GM12878 (cell line): Measurements from ENCODE around the gene GDE1. TPM values are rescaled to one million over a fixed set of nuclear protein-coding genes. Genes with fewer than 3 reads are reported as not detected.
A peak's percentile ranks its signal among the peaks of the same experiment; 100 is the strongest.

ENCODE experiments used
- ATAC-seq: fragments of 200-7000 bp; cut with Tn5 transposase; 3 replicates; pipeline ENCODE4 v1.9.1; 2020; ENCODE audit warnings: mild to moderate bottlenecking, moderate library complexity
- BruUV-seq: library from RNA; stranded (reverse); fragments of 400-500 nt; replicated peaks from 2 replicates; lab custom pipeline; 2021; lab: Mats Ljungman, UMichigan
- CTCF ChIA-PET: fragments of 300-600 bp; sonication (Branson Sonifier 250); formaldehyde crosslinking; extraction: SDS; loops from one replicate; lab custom pipeline; 2021; ENCODE audit warnings: inconsistent platforms; lab: Yijun Ruan, JAX
- POLR2A ChIA-PET: fragments of 350-600 bp; formaldehyde crosslinking; extraction: SDS; loops from one replicate; lab custom pipeline; 2021; ENCODE audit warnings: inconsistent platforms; lab: Charles Lee
- RAD21 ChIA-PET: fragments of 300-600 bp; sonication (Branson Sonifier 250); formaldehyde crosslinking; loops from one replicate; lab custom pipeline; 2023; ENCODE audit warnings: antibody characterized with exemption; ENCODE audit not compliant: unreplicated experiment; lab: Charles Lee
- SMC1A ChIA-PET: fragments of 300-600 bp; sonication (Branson Sonifier 250); formaldehyde crosslinking; loops from one replicate; lab custom pipeline; 2023; ENCODE audit not compliant: unreplicated experiment, uncharacterized antibody; lab: Charles Lee
- DNase-seq: peaks from one replicate; pipeline ENCODE4 v3.0.0-alpha.2; 2011; ENCODE audit warnings: low read depth, low spot score
- FAIRE-seq: peaks from 3 replicates; lab custom pipeline; 2011; peaks lifted over from hg19 to GRCh38; lab: Jason Lieb, UNC
- H2AFZ ChIP-seq: 2 replicates; pipeline ENCODE4 v1.6.0; 2011; ENCODE audit warnings: low read depth, low read length, control low read depth; ENCODE audit not compliant: control insufficient read depth
- H3K27ac ChIP-seq: 2 replicates; pipeline ENCODE4 v1.5.1; 2011; ENCODE audit warnings: control low read depth; ENCODE audit not compliant: control insufficient read depth, insufficient read depth
- H3K27me3 ChIP-seq, 2 experiments: replicated peaks in 1 of 2; 2 replicates each; pipeline versions ENCODE4 v1.6.0 to v1.6.1; 2011; ENCODE audit warnings: low read length in 1 of 2; ENCODE audit not compliant: control insufficient read depth in 2 of 2, insufficient read depth in 2 of 2
- H3K36me3 ChIP-seq, 2 experiments: 2 replicates each; pipeline ENCODE4 v1.5.1; 2011; ENCODE audit warnings: low read length in 1 of 2; ENCODE audit not compliant: control insufficient read depth in 2 of 2, insufficient read depth in 2 of 2
- H3K4me1 ChIP-seq: 2 replicates; pipeline ENCODE4 v1.6.1; 2011; ENCODE audit warnings: mild to moderate bottlenecking, low read length, moderate library complexity, mixed read lengths; ENCODE audit not compliant: control insufficient read depth, insufficient read depth
- H3K4me2 ChIP-seq: 2 replicates; pipeline ENCODE4 v1.6.0; 2011; ENCODE audit warnings: control low read depth; ENCODE audit not compliant: control insufficient read depth, insufficient read depth
- H3K4me3 ChIP-seq: fragments of 200-600 bp; sonication (generic); 2 replicates; pipeline ENCODE4 v1.5.1; 2016
- H3K79me2 ChIP-seq: 2 replicates; pipeline ENCODE4 v1.6.0; 2011; ENCODE audit warnings: low read length; ENCODE audit not compliant: control insufficient read depth, insufficient read depth
- H3K9ac ChIP-seq: 2 replicates; pipeline ENCODE4 v1.8.0; 2011; ENCODE audit warnings: low read length, control low read depth, mixed read lengths; ENCODE audit not compliant: control insufficient read depth, insufficient read depth
- H3K9me3 ChIP-seq: replicated peaks from 3 replicates; pipeline ENCODE4 v1.5.1; 2011; ENCODE audit warnings: mild to moderate bottlenecking, low read length; ENCODE audit not compliant: control insufficient read depth, insufficient read depth
- H4K20me1 ChIP-seq: 2 replicates; pipeline ENCODE4 v1.6.0; 2011; ENCODE audit not compliant: control insufficient read depth, insufficient read depth
- ATF2 ChIP-seq: IDR thresholded peaks from 2 replicates; pipeline ENCODE4 v1.6.1; 2012; ENCODE audit warnings: low read length, inconsistent platforms
- EZH2 ChIP-seq: IDR thresholded peaks from 2 replicates; pipeline ENCODE4 v1.6.1; 2012; ENCODE audit warnings: low read depth, mild to moderate bottlenecking, control low read depth, inconsistent platforms, low read length, borderline replicate concordance; ENCODE audit not compliant: control insufficient read depth
- FOXM1 ChIP-seq: IDR thresholded peaks from 2 replicates; pipeline ENCODE4 v1.6.1; 2012; ENCODE audit warnings: low read depth, mild to moderate bottlenecking, inconsistent platforms, low read length, moderate library complexity
- HDGF ChIP-seq: fragments of 450-650 bp; IDR thresholded peaks from 2 replicates; pipeline ENCODE4 v1.6.1; 2016; ENCODE audit warnings: antibody characterized with exemption
- KDM1A ChIP-seq: fragments of 200-600 bp; sonication (generic); IDR thresholded peaks from 2 replicates; pipeline ENCODE4 v1.6.1; 2016; ENCODE audit warnings: borderline replicate concordance
- LARP7 ChIP-seq: fragments of 450-650 bp; IDR thresholded peaks from 2 replicates; pipeline ENCODE4 v1.6.1; 2017; ENCODE audit warnings: mild to moderate bottlenecking
- NBN ChIP-seq: fragments of 450-650 bp; IDR thresholded peaks from 2 replicates; pipeline ENCODE4 v1.6.1; 2016
- PBX3 ChIP-seq: IDR thresholded peaks from 2 replicates; pipeline ENCODE4 v1.6.1; 2011; ENCODE audit warnings: mild to moderate bottlenecking, low read depth, low read length, moderate library complexity; ENCODE audit not compliant: insufficient replicate concordance
- SUZ12 ChIP-seq: fragments of 200-600 bp; sonication (generic); IDR thresholded peaks from one replicate; pipeline ENCODE4 v1.6.1; 2018; ENCODE audit warnings: antibody characterized with exemption, mild to moderate bottlenecking; ENCODE audit not compliant: unreplicated experiment
- TAF1 ChIP-seq: IDR thresholded peaks from 2 replicates; pipeline ENCODE4 v1.6.1; 2011; ENCODE audit warnings: mild to moderate bottlenecking, low read depth, low read length, borderline replicate concordance
- TBL1XR1 ChIP-seq: IDR thresholded peaks from 2 replicates; pipeline ENCODE4 v1.6.1; 2012; ENCODE audit warnings: low read depth, low read length, improper control_type of control experiment
- WGBS: methylation state at CpG from one replicate; pipeline ENCODE4 v1.1.6; 2016; ENCODE audit warnings: low lambda C conversion rate; ENCODE audit not compliant: insufficient replicate concordance, insufficient coverage; ENCODE audit errors: missing lambda C conversion rate; 5-methylcytosine and 5-hydroxymethylcytosine counted together
- in situ Hi-C: fragments of 300-500 bp; cut with MboI; formaldehyde crosslinking; loops from 9 replicates; pipeline ENCODE4 v1.14.3; 2018; ENCODE audit warnings: mixed read lengths
- intact Hi-C: fragments of 100-400 bp; cut with micrococcal nuclease; formaldehyde crosslinking; loops from one replicate; pipeline ENCODE4 v1.14.2; 2022; ENCODE audit not compliant: unreplicated experiment
- polyA plus RNA-seq, 11 experiments: library from polyadenylated mRNA; depleted of rRNA in 4 of 11; unstranded in 6 of 11; stranded (reverse) in 5 of 11; fragments of >200 nt; fragmentation: Nextera tagmentation in 4 of 11; fragmentation: Illumina TruSeq in 1 of 11; extraction: Ambion mirVana in 4 of 11; extraction: Trizol in 1 of 11; gene quantifications; 1 replicate in 1 of 11; 2 replicates in 10 of 11; pipeline versions ENCODE4 v1.2.1 to v1.2.3, GENCODE V29; 2011 to 2016; ENCODE audit warnings: inconsistent platforms in 2 of 11, missing spikeins in 2 of 11, low read depth in 1 of 11
- total RNA-seq, 4 experiments: library from RNA; depleted of rRNA in 3 of 4; stranded (reverse); fragments of >200 nt in 3 of 4; fragmentation: Illumina TruSeq in 1 of 4; extraction: Trizol in 1 of 4; gene quantifications; 2 replicates each; pipeline versions ENCODE4 v1.2.1 to v1.2.3, GENCODE V29; 2013 to 2021
- TF ChIP-seq, protein P1 (sequence below): fragments of 450-650 bp; IDR thresholded peaks from 2 replicates; pipeline ENCODE4 v1.6.1; 2017; ENCODE audit warnings: mild to moderate bottlenecking, moderate library complexity

GDE1 gene
- total and polyA plus RNA-seq, 10 of the 15 experiments (the other 5 are each of a cell fraction or from before 2014, with no cell fraction given), result 14.8 to 31.8 (median 21.0) TPM

GRCh38 chr16:19555938-19556771 lies 34.3 kb upstream of the GDE1 start (continued):
- TF ChIP-seq, protein P1, sequence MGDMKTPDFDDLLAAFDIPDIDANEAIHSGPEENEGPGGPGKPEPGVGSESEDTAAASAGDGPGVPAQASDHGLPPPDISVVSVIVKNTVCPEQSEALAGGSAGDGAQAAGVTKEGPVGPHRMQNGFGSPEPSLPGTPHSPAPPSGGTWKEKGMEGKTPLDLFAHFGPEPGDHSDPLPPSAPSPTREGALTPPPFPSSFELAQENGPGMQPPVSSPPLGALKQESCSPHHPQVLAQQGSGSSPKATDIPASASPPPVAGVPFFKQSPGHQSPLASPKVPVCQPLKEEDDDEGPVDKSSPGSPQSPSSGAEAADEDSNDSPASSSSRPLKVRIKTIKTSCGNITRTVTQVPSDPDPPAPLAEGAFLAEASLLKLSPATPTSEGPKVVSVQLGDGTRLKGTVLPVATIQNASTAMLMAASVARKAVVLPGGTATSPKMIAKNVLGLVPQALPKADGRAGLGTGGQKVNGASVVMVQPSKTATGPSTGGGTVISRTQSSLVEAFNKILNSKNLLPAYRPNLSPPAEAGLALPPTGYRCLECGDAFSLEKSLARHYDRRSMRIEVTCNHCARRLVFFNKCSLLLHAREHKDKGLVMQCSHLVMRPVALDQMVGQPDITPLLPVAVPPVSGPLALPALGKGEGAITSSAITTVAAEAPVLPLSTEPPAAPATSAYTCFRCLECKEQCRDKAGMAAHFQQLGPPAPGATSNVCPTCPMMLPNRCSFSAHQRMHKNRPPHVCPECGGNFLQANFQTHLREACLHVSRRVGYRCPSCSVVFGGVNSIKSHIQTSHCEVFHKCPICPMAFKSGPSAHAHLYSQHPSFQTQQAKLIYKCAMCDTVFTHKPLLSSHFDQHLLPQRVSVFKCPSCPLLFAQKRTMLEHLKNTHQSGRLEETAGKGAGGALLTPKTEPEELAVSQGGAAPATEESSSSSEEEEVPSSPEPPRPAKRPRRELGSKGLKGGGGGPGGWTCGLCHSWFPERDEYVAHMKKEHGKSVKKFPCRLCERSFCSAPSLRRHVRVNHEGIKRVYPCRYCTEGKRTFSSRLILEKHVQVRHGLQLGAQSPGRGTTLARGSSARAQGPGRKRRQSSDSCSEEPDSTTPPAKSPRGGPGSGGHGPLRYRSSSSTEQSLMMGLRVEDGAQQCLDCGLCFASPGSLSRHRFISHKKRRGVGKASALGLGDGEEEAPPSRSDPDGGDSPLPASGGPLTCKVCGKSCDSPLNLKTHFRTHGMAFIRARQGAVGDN, result no peak
- TF ChIP-seq KDM1A, result no peak

GRCh38 chr16:19555186-19555937 lies 33.5 kb upstream of the GDE1 start, which contains the start of gene VPS35L:
Gene VPS35L (plus strand): TSS chr16:19555703. CDS start chr16:19555730, 27 bp downstream.
- FAIRE-seq (peak; percentile 100), ATAC-seq (peak; percentile 98), DNase-seq (peak; percentile 94)
- RAD21 ChIA-PET, result interaction anchor here (0.6 to 3.1 kb wide), 11 partner anchors 29 to 344 kb away, joined by 3 to 24 read pairs (median 4); partner anchors contain the start of genes CCP110 and GDE1
- in situ Hi-C loops, result loop anchor here (5.0 kb wide), 1 partner anchor 332 kb away; no protein-coding TSS in a partner anchor
- Histone ChIP-seq H3K4me1 (peaks cover 3% of the 10 kb centered on the region), H2AFZ (peak within 1 kb of the TSS; percentile 97), H3K27me3 (no peaks in the 10 kb centered on the region), H3K36me3 (peaks cover 0 to 4% of the 10 kb centered on the region in 2 experiments; a peak in 1 of 4 replicates), H3K4me3 (peak within 1 kb of the TSS; percentile 89), H4K20me1 (no peaks in the 10 kb centered on the region), H3K79me2 (peaks cover 5% of the 10 kb centered on the region), H3K9me3 (no peaks in the 10 kb centered on the region), H3K4me2 (peak within 1 kb of the TSS; percentile 93), H3K27ac (peak within 1 kb of the TSS; percentile 86), H3K9ac (peak within 1 kb of the TSS; percentile 96)
- CTCF ChIA-PET, result interaction anchor here (0.6 to 6.6 kb wide), 24 partner anchors 8 to 760 kb away, joined by 3 to 56 read pairs (median 4); partner anchors contain the start of genes CCP110, GPRC5B, IQCK and KNOP1
- BruUV-seq, result no TSS peak
- WGBS, result under 1% methylated on average over 49 of the region's 53 CpGs
- POLR2A ChIA-PET, result interaction anchor here (0.6 to 3.0 kb wide), 6 partner anchors 26 to 486 kb away, joined by 3 to 23 read pairs (median 6); partner anchors contain the start of genes CCP110 and GDE1
- SMC1A ChIA-PET, result interaction anchor here (0.6 to 3.0 kb wide), 11 partner anchors 10 to 447 kb away, joined by 3 to 19 read pairs (median 4); partner anchors contain the start of genes CCP110 and GDE1
- intact Hi-C loops, result loop anchor here (2.0 kb wide), 1 partner anchor 31 kb away; no protein-coding TSS in a partner anchor
- TF ChIP-seq SUZ12 (no peak), HDGF (peak; percentile 83), TAF1 (peak; percentile 89; the same call in 1 of the 2 replicates), LARP7 (0 out of 2 replicates have a peak, but pooled peaks have one; percentile 65), PBX3 (peak; percentile 9), EZH2 (no peak), ATF2 (peak; percentile 45; the same call in 1 of the 2 replicates), TBL1XR1 (peak; percentile 53; the same call in 1 of the 2 replicates), NBN (peak; percentile 79; the same call in 1 of the 2 replicates), FOXM1 (no peak)
